Right lobe of liver (tissue), 6 donors: Measurements from ENCODE around the gene COL23A1. TPM values are rescaled to one million over a fixed set of nuclear protein-coding genes. Genes with fewer than 3 reads are reported as not detected.
A peak's percentile ranks its signal among the peaks of the same experiment; 100 is the strongest.
"Not testable (repeated sequence)": the region's sequence is repeated elsewhere in the genome, so short reads cannot be mapped to it uniquely, and the experiment has no call there.

ENCODE experiments used
- ATAC-seq, 4 donors: fragments of 200-7000 bp; cut with Tn5 transposase; one replicate each; pipeline ENCODE4 v1.9.1; 2020; ENCODE audit warnings: mild to moderate bottlenecking in 4 of 4, moderate library complexity in 4 of 4
- DNase-seq, 3 donors: peaks; one replicate each; pipeline ENCODE4 v3.0.0-alpha.2; 2020
- H3K27ac ChIP-seq, 3 donors: fragments of 200-600 bp; one replicate each; pipeline ENCODE4 v1.8.0; 2022
- H3K27me3 ChIP-seq, 2 donors: fragments of 200-600 bp; one replicate each; pipeline ENCODE4 v1.8.0; 2022
- H3K36me3 ChIP-seq, 4 donors: fragments of 200-600 bp; sonication (generic) in 1 of 4; one replicate each; pipeline versions ENCODE4 v1.5.1 to v1.8.0; 2017 to 2022; ENCODE audit warnings: control low read depth in 1 of 4
- H3K4me1 ChIP-seq, 4 donors: fragments of 200-600 bp; sonication (generic) in 1 of 4; one replicate each; pipeline versions ENCODE4 v1.5.1 to v1.8.0; 2017 to 2022; ENCODE audit warnings: control low read depth in 1 of 4
- H3K4me3 ChIP-seq, 3 donors: fragments of 200-600 bp; one replicate each; pipeline ENCODE4 v1.8.0; 2022
- H3K9me3 ChIP-seq, 4 donors: fragments of 200-600 bp; sonication (generic) in 1 of 4; one replicate each; pipeline versions ENCODE4 v1.5.1 to v1.8.0; 2017 to 2022; ENCODE audit warnings: control low read depth in 1 of 4
- POLR2A ChIP-seq: fragments of 450-650 bp; IDR thresholded peaks from one replicate; pipeline ENCODE4 v1.6.1; 2017; ENCODE audit warnings: antibody characterized with exemption, mild to moderate bottlenecking
- WGBS: methylation state at CpG from one replicate; pipeline ENCODE4 v1.1.6; 2018; ENCODE audit warnings: low coverage, low lambda C conversion rate; ENCODE audit not compliant: insufficient coverage; ENCODE audit errors: missing lambda C conversion rate; 5-methylcytosine and 5-hydroxymethylcytosine counted together
- intact Hi-C, 2 donors: fragments of 100-400 bp; cut with DNase I; formaldehyde crosslinking; loops; one replicate each; pipeline versions ENCODE4 v1.11.2 to v1.14.1; 2022
- total RNA-seq, 6 experiments: library from RNA; depleted of rRNA in 2 of 6; stranded (reverse); fragments of >200 nt in 2 of 6; fragmentation: NEBNext Ultra II Directional in 3 of 6; extraction: Animal tissue kit (Norgen Biotek cat#: 25700) in 3 of 6; gene quantifications; one replicate each; pipeline versions ENCODE4 v1.1.0 to v1.2.4, GENCODE V29; 2016 to 2023
- TF ChIP-seq, protein P1 (sequence below), 4 donors: fragments of 200-600 bp in 3 of 4; fragments of 450-650 bp in 1 of 4; IDR thresholded peaks; one replicate each; pipeline versions ENCODE4 v1.5.1 to v1.8.0; 2016 to 2022; ENCODE audit warnings: antibody characterized with exemption in 4 of 4, mild to moderate bottlenecking in 2 of 4
- donor health status: DM: no; HTN: yes; CAD: no.
- donor health status: DM: no; HTN: no; CAD: no.
- donor health status: DM: no; HTN: no; CAD: no.
- donor health status: DM: no; HTN: yes; CAD: no.
- donor health status: DM: no; HTN: yes; CAD: no.

Gene COL23A1
- total RNA-seq, 6 experiments from 2014 or later = 0.25 to 1.2 (median 0.50) TPM

DNA sequence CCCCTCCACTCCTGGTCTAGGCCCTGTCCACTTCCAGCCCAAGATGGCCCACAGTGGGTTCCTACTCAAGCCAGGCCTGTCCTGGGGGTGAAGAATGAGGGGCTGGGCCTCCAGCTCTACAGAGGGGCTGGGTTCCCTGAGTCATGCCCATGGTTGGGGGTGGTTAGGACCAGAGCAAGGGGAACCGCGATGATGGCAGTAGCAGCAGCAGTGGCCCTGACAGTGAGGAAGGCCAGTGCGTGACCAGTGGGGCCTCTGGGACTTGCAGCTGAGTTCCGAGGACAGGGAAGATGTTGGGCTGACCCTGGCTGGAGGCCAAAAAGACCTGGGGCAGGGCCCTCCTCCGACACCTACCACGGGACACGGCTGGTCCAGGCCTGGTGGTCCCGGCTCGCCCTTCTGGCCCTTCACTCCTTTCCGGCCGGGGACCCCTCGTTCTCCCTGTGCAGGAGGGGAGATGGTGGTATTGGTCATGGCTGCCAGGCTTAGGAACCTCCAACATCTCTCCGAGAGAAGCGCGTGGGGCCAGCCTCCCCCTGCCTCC lies 348.4 kb downstream of the COL23A1 start:
- Histone ChIP-seq H3K4me3 (no peak overlapping the region), H3K9me3 (no peaks in the 10 kb centered on the region), H3K27me3 (no peaks in the 10 kb centered on the region), H3K36me3 (no peaks in the 10 kb centered on the region), H3K27ac (peak overlapping the region in 2 of 3 donors; percentile 79 to 88), H3K4me1 (peaks cover 0 to 37% (median 26%) of the 10 kb centered on the region in 4 donors)
- peak in 1 of 4 donors; percentile 2 for ATAC-seq
- intact Hi-C loops = no loop called here
- DNase-seq = peak in 2 of 3 donors; percentile 51 to 62
- TF ChIP-seq, protein P1, sequence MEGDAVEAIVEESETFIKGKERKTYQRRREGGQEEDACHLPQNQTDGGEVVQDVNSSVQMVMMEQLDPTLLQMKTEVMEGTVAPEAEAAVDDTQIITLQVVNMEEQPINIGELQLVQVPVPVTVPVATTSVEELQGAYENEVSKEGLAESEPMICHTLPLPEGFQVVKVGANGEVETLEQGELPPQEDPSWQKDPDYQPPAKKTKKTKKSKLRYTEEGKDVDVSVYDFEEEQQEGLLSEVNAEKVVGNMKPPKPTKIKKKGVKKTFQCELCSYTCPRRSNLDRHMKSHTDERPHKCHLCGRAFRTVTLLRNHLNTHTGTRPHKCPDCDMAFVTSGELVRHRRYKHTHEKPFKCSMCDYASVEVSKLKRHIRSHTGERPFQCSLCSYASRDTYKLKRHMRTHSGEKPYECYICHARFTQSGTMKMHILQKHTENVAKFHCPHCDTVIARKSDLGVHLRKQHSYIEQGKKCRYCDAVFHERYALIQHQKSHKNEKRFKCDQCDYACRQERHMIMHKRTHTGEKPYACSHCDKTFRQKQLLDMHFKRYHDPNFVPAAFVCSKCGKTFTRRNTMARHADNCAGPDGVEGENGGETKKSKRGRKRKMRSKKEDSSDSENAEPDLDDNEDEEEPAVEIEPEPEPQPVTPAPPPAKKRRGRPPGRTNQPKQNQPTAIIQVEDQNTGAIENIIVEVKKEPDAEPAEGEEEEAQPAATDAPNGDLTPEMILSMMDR (IDR thresholded peaks at IDR 0.05) = no peak
- no peak for TF ChIP-seq POLR2A
- 60% methylated on average over 1 of the region's 15 CpGs for WGBS

DNA sequence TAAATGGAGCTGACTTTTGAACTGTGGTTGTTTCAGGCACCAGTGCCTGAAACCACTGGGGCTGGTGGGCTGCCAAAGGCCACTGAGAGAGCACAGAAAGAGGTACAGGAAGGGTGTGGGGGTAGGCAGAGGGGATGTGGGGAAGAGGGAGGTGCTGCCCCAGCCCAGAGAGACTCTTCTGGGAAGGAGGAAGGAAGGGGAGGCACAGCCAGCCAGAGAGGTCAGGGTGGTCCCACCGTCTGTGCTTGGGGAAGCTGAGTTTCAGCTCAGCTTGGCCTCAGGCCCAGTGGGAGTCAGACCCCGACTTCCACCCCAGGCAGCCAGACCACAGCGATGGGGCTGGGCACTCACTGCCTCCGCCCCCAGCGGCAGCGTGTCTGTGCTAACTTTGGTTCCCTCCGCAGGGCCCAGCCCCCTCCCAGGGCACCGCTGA lies 348.9 kb downstream of the COL23A1 start:
- DNase-seq = peak in 2 of 3 donors; percentile 55 to 75

DNA sequence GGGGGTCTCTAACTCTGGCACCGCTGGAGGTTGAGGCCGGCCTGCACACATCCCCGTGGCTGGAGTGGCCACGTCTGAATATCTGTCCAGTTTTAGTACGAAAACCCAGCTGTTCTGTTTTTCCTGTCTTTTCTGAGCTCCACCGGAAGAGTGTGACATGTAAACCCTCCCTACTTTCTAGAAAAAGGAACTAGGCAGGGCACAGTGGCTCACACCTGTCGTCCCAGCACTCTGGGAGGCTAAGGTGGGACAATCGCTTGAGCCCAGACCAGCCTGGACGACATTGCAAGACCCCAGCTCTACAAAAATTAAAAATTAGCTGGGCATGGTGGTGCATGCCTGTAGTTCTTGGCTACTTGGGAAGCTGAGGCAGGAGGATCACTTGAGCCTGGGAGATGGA lies 349.4 kb downstream of the COL23A1 start:
- WGBS = 58% methylated on average over 8 of the region's 9 CpGs
- no peaks in the 10 kb centered on the region for H3K27me3 ChIP-seq
- intact Hi-C loops = no loop called here
- peak overlapping the region; percentile 79 to 88 (median 87) for H3K27ac ChIP-seq
- no peaks in the 10 kb centered on the region for H3K36me3 ChIP-seq
- TF ChIP-seq POLR2A = no peak
- TF ChIP-seq, protein P1 (IDR thresholded peaks at IDR 0.05) = no peak
- H3K4me3 ChIP-seq = no peak overlapping the region
- ATAC-seq (no peak), DNase-seq (peak in 1 of 3 donors; percentile 47)
- H3K4me1 ChIP-seq = peaks cover 0 to 45% (median 31%) of the 10 kb centered on the region in 4 donors
- H3K9me3 ChIP-seq = no peaks in the 10 kb centered on the region

More for the DNA sequence above, 348.9 kb downstream of the COL23A1 start:
- no peak for TF ChIP-seq POLR2A
- TF ChIP-seq, protein P1 (IDR thresholded peaks at IDR 0.05) = no peak
- 20% methylated on average over 2 of the region's 8 CpGs for WGBS
- Histone ChIP-seq H3K27ac (peak overlapping the region in 2 of 3 donors; percentile 79 to 88), H3K4me1 (peaks cover 0 to 40% (median 29%) of the 10 kb centered on the region in 4 donors), H3K36me3 (no peaks in the 10 kb centered on the region), H3K27me3 (no peaks in the 10 kb centered on the region), H3K4me3 (no peak overlapping the region), H3K9me3 (no peaks in the 10 kb centered on the region)
- intact Hi-C loops = no loop called here
- ATAC-seq = peak; percentile 4 to 38 (median 8)

DNA sequence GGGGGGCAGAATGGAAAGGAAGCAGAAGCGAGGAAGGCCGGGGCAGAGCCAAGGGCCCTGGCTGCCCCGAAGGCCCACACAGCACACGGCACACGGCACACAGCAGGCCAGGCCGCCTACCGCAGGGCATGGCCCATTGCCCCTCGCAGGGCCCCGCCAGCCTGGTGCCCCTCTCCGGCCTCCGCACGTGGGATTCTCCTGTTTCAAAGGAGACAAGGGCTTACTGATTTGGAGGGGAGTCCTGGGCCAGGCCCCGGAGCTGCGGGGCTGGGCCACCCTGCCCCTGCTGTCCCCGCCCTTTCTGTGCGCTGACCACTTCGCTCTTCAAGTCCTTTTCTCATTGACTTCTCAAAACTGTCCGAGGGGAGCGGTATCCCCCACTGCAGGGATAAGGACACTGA lies 349.9 kb downstream of the COL23A1 start:
- Histone ChIP-seq H3K27me3 (no peaks in the 10 kb centered on the region), H3K9me3 (no peaks in the 10 kb centered on the region), H3K4me1 (peaks cover 0 to 49% (median 33%) of the 10 kb centered on the region in 4 donors), H3K27ac (peak overlapping the region; percentile 79 to 88 (median 87)), H3K36me3 (no peaks in the 10 kb centered on the region), H3K4me3 (no peak overlapping the region)
- TF ChIP-seq, protein P1 (IDR thresholded peaks at IDR 0.05) = no peak
- no peak for TF ChIP-seq POLR2A
- WGBS = 100% methylated on average over 1 of the region's 19 CpGs
- DNase-seq = peak in 1 of 3 donors; percentile 59
- ATAC-seq = peak in 2 of 4 donors; percentile 1
- intact Hi-C loops = no loop called here

DNA sequence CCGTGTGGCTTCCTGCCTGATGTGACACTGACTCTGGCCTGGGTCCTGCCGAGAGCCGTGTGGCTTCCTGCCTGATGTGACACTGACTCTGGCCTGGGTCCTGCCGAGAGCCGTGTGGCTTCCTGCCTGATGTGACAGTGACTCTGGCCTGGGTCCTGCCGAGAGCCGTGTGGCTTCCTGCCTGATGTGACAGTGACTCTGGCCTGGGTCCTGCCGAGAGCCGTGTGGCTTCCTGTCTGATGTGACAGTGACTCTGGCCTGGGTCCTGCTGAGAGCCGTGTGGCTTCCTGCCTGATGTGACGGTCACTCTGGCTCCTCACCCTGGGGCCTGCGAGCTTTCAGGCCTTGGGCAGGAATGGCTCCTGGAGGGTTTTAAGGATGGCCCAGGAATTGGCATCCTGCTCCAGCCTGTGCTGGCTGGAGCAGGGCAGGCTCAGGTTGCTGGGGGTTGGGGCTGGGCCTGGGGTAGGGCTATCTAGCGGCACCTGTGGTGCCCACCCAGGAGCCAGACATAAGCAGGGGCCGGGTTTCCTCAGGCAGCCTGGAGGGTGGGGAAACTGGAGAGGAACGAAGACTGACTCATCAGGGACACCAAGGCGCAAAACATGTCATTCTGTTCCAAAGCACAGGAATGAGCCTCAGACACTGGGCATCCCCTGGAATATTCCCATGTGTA lies 350.4 kb downstream of the COL23A1 start:
- 29% methylated on average over 7 of the region's 16 CpGs for WGBS
- H3K9me3 ChIP-seq, H3K4me3 ChIP-seq, intact Hi-C loops, H3K36me3 ChIP-seq, H3K27me3 ChIP-seq: not testable (repeated sequence)
- peak; percentile 15 to 42 (median 26) for ATAC-seq
- Histone ChIP-seq H3K27ac (peak overlapping the region; percentile 79 to 88 (median 87)), H3K4me1 (peaks cover 0 to 54% (median 34%) of the 10 kb centered on the region in 4 donors)
- DNase-seq = peak; percentile 74 to 83 (median 75)
